Upper lobe of left lung (tissue), 6 donors: ENCODE results near the gene NAV1. TPM values are rescaled to one million over a fixed set of nuclear protein-coding genes. Genes with fewer than 3 reads are reported as not detected.

Source experiments
- ATAC-seq, 2 donors: fragments of 200-7000 bp; cut with Tn5 transposase; one replicate each; pipeline ENCODE4 v1.9.1; 2022; ENCODE audit warnings: mild to moderate bottlenecking in 2 of 2, moderate library complexity in 2 of 2; ENCODE audit not compliant: low FRiP score in 2 of 2
- DNase-seq, 2 donors: peaks; one replicate each; pipeline ENCODE4 v3.0.0-alpha.2; 2019 to 2020
- H3K27ac ChIP-seq, 4 donors: fragments of 200-600 bp; sonication (generic); one replicate each; pipeline ENCODE4 v1.5.1; 2016 to 2019
- H3K27me3 ChIP-seq, 4 donors: fragments of 200-600 bp; sonication (generic); one replicate each; pipeline ENCODE4 v1.5.1; 2017 to 2019
- H3K36me3 ChIP-seq, 4 donors: fragments of 200-600 bp; sonication (generic); one replicate each; pipeline ENCODE4 v1.5.1; 2016 to 2019
- H3K4me1 ChIP-seq, 4 donors: fragments of 200-600 bp; sonication (generic); one replicate each; pipeline ENCODE4 v1.5.1; 2018 to 2019
- H3K4me3 ChIP-seq, 4 donors: fragments of 200-600 bp; sonication (generic); one replicate each; pipeline ENCODE4 v1.5.1; 2017 to 2019; ENCODE audit warnings: mild to moderate bottlenecking in 2 of 4, moderate library complexity in 1 of 4
- H3K9me3 ChIP-seq, 4 donors: fragments of 200-600 bp; sonication (generic); one replicate each; pipeline ENCODE4 v1.5.1; 2018 to 2019
- EP300 ChIP-seq, 4 donors: sonication (generic); formaldehyde crosslinking; IDR thresholded peaks; one replicate each; pipeline ENCODE4 v1.5.1; 2017; ENCODE audit warnings: antibody characterized with exemption in 4 of 4, control low read depth in 2 of 4
- POLR2A ChIP-seq, 4 donors: fragments of 450-650 bp; IDR thresholded peaks; one replicate each; pipeline ENCODE4 v1.5.1; 2016 to 2017; ENCODE audit warnings: antibody characterized with exemption in 4 of 4, mild to moderate bottlenecking in 2 of 4
- POLR2AphosphoS5 ChIP-seq, 2 donors: sonication (generic); formaldehyde crosslinking; IDR thresholded peaks; one replicate each; pipeline ENCODE4 v1.5.1; 2017; ENCODE audit warnings: antibody characterized with exemption in 2 of 2
- WGBS, 2 donors: methylation state at CpG; one replicate each; pipeline ENCODE4 v1.1.5; 2017 to 2018; 5-methylcytosine and 5-hydroxymethylcytosine counted together
- total RNA-seq, 6 donors: library from RNA; depleted of rRNA in 4 of 6; stranded (reverse); fragments of >200 nt in 4 of 6; gene quantifications; one replicate each; pipeline versions ENCODE4 v1.1.0 to v1.2.1, GENCODE V29; 2016 to 2021
- TF ChIP-seq, protein P1 (sequence below), 6 experiments: fragments of 450-650 bp in 4 of 6; fragments of 200-600 bp in 2 of 6; sonication (generic) in 2 of 6; IDR thresholded peaks; one replicate each; pipeline ENCODE4 v1.5.1; 2016 to 2019; ENCODE audit warnings: antibody characterized with exemption in 6 of 6
- donor health status: DM: no; HTN: no; CAD: no; lungs with moderate emphysema.
- donor health status: DM: no; HTN: yes; CAD: no; lungs with severe emphysema.

Gene NAV1
- total RNA-seq, 6 donors from 2014 or later: 15.2 to 41.0 (median 24.1) TPM

- no peak overlapping the region for H3K4me3 ChIP-seq
- no peaks in the 10 kb centered on the region for H3K9me3 ChIP-seq
- peaks cover 0 to 7% (median 3%) of the 10 kb centered on the region in 4 donors for H3K36me3 ChIP-seq
- peaks cover 66 to 91% (median 76%) of the 10 kb centered on the region in 4 donors for H3K4me1 ChIP-seq
- H3K27me3 ChIP-seq: no peaks in the 10 kb centered on the region
- TF ChIP-seq POLR2A (IDR thresholded peaks at IDR 0.05): no peak
- TF ChIP-seq POLR2AphosphoS5 (IDR thresholded peaks at IDR 0.05): no peak
- TF ChIP-seq, protein P1, sequence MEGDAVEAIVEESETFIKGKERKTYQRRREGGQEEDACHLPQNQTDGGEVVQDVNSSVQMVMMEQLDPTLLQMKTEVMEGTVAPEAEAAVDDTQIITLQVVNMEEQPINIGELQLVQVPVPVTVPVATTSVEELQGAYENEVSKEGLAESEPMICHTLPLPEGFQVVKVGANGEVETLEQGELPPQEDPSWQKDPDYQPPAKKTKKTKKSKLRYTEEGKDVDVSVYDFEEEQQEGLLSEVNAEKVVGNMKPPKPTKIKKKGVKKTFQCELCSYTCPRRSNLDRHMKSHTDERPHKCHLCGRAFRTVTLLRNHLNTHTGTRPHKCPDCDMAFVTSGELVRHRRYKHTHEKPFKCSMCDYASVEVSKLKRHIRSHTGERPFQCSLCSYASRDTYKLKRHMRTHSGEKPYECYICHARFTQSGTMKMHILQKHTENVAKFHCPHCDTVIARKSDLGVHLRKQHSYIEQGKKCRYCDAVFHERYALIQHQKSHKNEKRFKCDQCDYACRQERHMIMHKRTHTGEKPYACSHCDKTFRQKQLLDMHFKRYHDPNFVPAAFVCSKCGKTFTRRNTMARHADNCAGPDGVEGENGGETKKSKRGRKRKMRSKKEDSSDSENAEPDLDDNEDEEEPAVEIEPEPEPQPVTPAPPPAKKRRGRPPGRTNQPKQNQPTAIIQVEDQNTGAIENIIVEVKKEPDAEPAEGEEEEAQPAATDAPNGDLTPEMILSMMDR (IDR thresholded peaks at IDR 0.05): no peak
- TF ChIP-seq EP300 (IDR thresholded peaks at IDR 0.05): no peak
- DNase-seq: no peak
- ATAC-seq: no peak
- 79 to 81% methylated on average over 5 to 8 of the region's 8 CpGs for WGBS, 2 donors
- peak overlapping the region; percentile 67 to 94 (median 84) for H3K27ac ChIP-seq
Observed at GRCh38 chr1:201501144-201501543, 37.8 kb upstream of the NAV1 start.

GRCh38 chr1:201501812-201502510 lies 37.0 kb upstream of the NAV1 start:
- WGBS, 2 donors: 70 to 74% methylated on average over 8 to 10 of the region's 10 CpGs
- no peak for ATAC-seq
- TF ChIP-seq EP300 (IDR thresholded peaks at IDR 0.05): no peak
- TF ChIP-seq, protein P1 (IDR thresholded peaks at IDR 0.05): no peak
- no peak for TF ChIP-seq POLR2A (IDR thresholded peaks at IDR 0.05)
- TF ChIP-seq POLR2AphosphoS5 (IDR thresholded peaks at IDR 0.05): no peak
- Histone ChIP-seq H3K4me3 (no peak overlapping the region), H3K9me3 (no peaks in the 10 kb centered on the region), H3K4me1 (peaks cover 62 to 88% (median 72%) of the 10 kb centered on the region in 4 donors), H3K27ac (peak overlapping the region; percentile 88 to 94 (median 92)), H3K36me3 (peaks cover 0 to 7% (median 3%) of the 10 kb centered on the region in 4 donors), H3K27me3 (no peaks in the 10 kb centered on the region)
- peak in 1 of 2 donors; percentile 60 for DNase-seq

- peaks cover 0 to 7% (median 3%) of the 10 kb centered on the region in 4 donors for H3K36me3 ChIP-seq
- DNase-seq: no peak
- 62 to 78% methylated on average over 3 of the region's 3 CpGs for WGBS, 2 donors
Observed at GRCh38 chr1:201502511-201502857, 36.4 kb upstream of the NAV1 start.

DNA sequence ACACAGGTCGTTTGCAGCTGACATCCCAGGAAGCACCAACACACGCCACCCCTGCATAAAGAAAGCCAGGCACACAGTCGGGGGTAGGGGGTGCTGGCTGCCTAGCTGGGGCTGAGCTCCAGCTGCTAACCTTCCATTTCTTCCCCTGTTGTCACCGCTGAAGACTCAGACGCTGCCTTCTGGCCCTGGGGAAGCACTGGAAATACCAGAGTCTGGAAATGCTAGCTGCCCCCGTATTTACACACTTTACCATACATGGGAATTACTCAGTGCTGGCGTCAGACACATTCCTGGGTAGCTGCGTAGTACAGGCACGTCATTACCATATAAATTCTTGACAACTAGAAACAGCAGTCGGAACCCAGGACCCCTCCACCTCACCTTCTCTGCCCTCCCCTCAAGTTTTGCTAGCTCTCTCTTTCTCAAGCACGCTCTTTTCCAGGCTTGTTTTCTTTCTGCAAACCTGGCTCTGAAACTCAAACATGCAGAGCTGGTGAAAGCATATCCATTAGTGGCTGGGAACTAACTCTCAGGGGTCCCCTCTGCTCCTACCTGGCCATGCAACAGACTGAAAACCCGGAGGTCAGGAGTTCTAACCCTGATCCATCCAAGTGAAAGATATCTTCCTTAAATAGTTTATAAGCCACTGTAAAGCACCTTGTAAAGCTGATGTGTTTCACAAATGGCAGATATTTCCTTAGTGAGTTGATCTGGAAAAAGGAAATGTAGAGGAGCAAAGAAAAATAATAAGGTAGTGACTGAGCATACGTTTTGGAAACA lies 35.3 kb upstream of the NAV1 start:
- Histone ChIP-seq H3K9me3 (no peaks in the 10 kb centered on the region), H3K36me3 (peaks cover 0 to 5% (median 0%) of the 10 kb centered on the region in 4 donors), H3K4me1 (peaks cover 73 to 94% (median 81%) of the 10 kb centered on the region in 4 donors), H3K4me3 (peak overlapping the region in 2 of 4 donors; percentile 9 to 84), H3K27me3 (no peaks in the 10 kb centered on the region), H3K27ac (peak overlapping the region; percentile 88 to 94 (median 92))
- TF ChIP-seq, protein P1 (IDR thresholded peaks at IDR 0.05): no peak
- TF ChIP-seq EP300 (IDR thresholded peaks at IDR 0.05) (peak in 3 of 4 donors; percentile 27 to 80 (median 48)), POLR2AphosphoS5 (IDR thresholded peaks at IDR 0.05) (peak; percentile 67 to 76), POLR2A (IDR thresholded peaks at IDR 0.05) (peak in 2 of 4 donors; percentile 28 to 31)
- WGBS, 2 donors: 35 to 42% methylated on average over 13 of the region's 13 CpGs
- ATAC-seq (peak; percentile 36 to 44), DNase-seq (peak in 1 of 2 donors; percentile 62)

More at GRCh38 chr1:201502511-201502857, 36.4 kb upstream of the NAV1 start:
- TF ChIP-seq, protein P1 (IDR thresholded peaks at IDR 0.05): no peak
- TF ChIP-seq EP300 (IDR thresholded peaks at IDR 0.05) (no peak), POLR2A (IDR thresholded peaks at IDR 0.05) (no peak), POLR2AphosphoS5 (IDR thresholded peaks at IDR 0.05) (no peak)
- no peak for ATAC-seq
- Histone ChIP-seq H3K27ac (peak overlapping the region; percentile 88 to 94 (median 92)), H3K9me3 (no peaks in the 10 kb centered on the region), H3K4me1 (peaks cover 66 to 92% (median 75%) of the 10 kb centered on the region in 4 donors), H3K27me3 (no peaks in the 10 kb centered on the region), H3K4me3 (no peak overlapping the region)
